PFSK-1 (cell line): ENCODE data around the gene TECR.

Source experiments
- FOXP2 ChIP-seq: optimal IDR thresholded peaks from 2 replicates; pipeline ENCODE3; 2011; ENCODE audit warnings: borderline replicate concordance, control low read depth, inconsistent platforms; ENCODE audit not compliant: insufficient read depth; ENCODE audit errors: extremely low read length, extremely low read depth
- POLR2AphosphoS5 ChIP-seq: IDR thresholded peaks from 2 replicates; pipeline ENCODE4 v1.6.1; 2012; ENCODE audit warnings: low read depth, mild to moderate bottlenecking, control low read depth, low read length, moderate library complexity
- SIN3A ChIP-seq: IDR thresholded peaks from 2 replicates; pipeline ENCODE4 v1.6.1; 2012; ENCODE audit warnings: mild to moderate bottlenecking, low read length, moderate library complexity, borderline replicate concordance; ENCODE audit not compliant: insufficient read depth
- TAF1 ChIP-seq: IDR thresholded peaks from 2 replicates; pipeline ENCODE4 v1.6.1; 2012; ENCODE audit warnings: low read length, control low read depth, borderline replicate concordance; ENCODE audit not compliant: insufficient read depth
- TF ChIP-seq, protein P1 (sequence below), 2 experiments: IDR thresholded peaks; 2 replicates each; pipeline versions ENCODE4 v1.6.1 to v1.8.0; 2011 to 2012; ENCODE audit warnings: low read depth in 2 of 2, low read length in 2 of 2, control low read depth in 1 of 2, inconsistent platforms in 1 of 2, mild to moderate bottlenecking in 1 of 2, moderate library complexity in 1 of 2; ENCODE audit not compliant: insufficient read depth in 1 of 2

TECR gene

DNA sequence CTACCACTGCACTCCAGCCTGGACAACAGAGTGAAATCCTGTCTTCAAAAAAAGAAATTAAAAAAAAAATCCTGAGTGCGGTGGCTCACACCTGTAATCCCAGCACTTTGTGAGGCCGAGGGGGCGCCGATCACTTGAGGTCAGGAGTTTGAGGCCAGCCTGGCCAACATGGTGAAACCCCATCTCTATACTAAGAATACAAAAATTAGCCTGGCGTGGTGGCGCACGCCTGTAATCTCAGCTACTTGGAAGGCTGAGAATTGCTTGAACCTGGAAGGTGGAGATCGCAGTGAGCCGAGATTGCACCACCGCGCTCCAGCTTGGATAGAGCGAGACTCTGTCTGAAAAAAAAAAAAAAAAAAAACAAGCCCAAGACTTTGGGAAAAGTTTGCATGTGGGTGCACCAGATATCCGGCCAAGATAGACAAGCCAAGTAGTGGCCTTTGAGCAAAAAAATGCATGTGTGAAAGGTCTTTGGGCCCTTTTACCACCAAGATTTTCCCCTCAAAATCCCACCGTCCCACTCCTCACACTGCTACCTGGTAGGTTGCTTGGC is 16.9 kb upstream of the TECR start:
- TF ChIP-seq SIN3A (no peak), POLR2AphosphoS5 (no peak), TAF1 (no peak), FOXP2 (no peak)
- TF ChIP-seq, protein P1, sequence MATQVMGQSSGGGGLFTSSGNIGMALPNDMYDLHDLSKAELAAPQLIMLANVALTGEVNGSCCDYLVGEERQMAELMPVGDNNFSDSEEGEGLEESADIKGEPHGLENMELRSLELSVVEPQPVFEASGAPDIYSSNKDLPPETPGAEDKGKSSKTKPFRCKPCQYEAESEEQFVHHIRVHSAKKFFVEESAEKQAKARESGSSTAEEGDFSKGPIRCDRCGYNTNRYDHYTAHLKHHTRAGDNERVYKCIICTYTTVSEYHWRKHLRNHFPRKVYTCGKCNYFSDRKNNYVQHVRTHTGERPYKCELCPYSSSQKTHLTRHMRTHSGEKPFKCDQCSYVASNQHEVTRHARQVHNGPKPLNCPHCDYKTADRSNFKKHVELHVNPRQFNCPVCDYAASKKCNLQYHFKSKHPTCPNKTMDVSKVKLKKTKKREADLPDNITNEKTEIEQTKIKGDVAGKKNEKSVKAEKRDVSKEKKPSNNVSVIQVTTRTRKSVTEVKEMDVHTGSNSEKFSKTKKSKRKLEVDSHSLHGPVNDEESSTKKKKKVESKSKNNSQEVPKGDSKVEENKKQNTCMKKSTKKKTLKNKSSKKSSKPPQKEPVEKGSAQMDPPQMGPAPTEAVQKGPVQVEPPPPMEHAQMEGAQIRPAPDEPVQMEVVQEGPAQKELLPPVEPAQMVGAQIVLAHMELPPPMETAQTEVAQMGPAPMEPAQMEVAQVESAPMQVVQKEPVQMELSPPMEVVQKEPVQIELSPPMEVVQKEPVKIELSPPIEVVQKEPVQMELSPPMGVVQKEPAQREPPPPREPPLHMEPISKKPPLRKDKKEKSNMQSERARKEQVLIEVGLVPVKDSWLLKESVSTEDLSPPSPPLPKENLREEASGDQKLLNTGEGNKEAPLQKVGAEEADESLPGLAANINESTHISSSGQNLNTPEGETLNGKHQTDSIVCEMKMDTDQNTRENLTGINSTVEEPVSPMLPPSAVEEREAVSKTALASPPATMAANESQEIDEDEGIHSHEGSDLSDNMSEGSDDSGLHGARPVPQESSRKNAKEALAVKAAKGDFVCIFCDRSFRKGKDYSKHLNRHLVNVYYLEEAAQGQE (IDR thresholded peaks at IDR 0.05; ENCODE audit: insufficient read depth in 1 of 2, low read depth in 2 of 2, low read length in 2 of 2) = no peak

DNA sequence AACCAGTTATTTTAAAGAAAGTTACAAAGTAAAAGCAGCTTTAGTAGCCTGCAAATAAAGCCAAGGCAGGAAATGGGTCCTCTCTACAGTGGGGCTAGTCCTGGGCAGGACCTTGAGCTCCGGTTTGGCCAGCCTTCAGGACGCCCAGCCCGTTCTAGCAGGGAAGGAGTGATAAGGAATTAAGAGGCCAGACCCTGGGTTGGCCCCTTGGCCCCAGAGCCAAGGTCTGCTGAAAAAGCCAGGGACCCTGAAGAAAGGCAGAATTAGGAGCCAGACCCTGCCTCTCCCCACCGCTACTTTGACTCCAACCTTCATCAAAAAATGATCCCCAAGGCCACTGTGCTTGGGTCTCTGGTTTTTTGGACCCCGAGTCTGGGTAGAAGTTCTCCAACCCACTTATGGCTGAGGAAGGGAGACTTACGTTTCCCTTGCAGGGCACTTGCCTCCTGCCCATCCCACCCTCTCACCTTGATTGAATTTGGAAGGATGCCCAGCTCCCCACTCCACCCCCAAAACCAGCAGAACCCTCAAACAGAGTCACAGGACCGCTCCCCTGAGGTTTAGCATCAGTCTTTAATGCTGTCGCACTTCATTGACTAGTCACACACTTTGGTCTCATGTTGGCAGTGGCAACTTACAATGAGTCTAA is 15.1 kb upstream of the TECR start:
- TF ChIP-seq FOXP2 (no peak), SIN3A (no peak), POLR2AphosphoS5 (no peak), TAF1 (no peak)
- TF ChIP-seq, protein P1 (IDR thresholded peaks at IDR 0.05; ENCODE audit: insufficient read depth in 1 of 2, low read depth in 2 of 2, low read length in 2 of 2) = no peak

DNA sequence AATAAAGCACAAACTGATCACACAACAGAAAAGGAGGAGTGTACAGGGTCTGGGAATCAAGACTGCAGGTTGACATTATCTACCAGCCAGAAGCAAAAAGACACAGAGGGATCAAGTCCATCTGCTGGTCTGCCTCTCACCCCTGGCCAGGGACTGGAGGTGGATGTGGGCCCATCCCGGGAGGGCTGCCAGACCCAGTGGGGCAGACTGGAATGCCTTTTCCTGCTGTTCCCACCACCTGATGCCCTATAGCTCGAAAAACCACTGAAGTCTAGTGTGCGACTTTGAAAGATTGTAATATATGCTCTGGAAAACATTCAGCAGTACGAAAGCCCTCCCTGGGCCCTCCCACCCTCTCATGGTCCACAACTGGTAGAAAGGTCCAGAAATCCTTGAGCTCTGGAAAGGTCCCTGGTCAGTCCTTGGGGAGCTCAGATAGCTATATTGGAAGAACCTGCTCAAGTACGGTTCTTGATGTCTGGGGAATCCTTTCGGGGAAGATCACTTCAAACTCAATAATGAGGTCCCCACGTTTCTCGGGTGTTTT is 13.8 kb upstream of the TECR start:
- TF ChIP-seq SIN3A (no peak), TAF1 (no peak), POLR2AphosphoS5 (no peak), FOXP2 (no peak)
- TF ChIP-seq, protein P1 (IDR thresholded peaks at IDR 0.05; ENCODE audit: insufficient read depth in 1 of 2, low read depth in 2 of 2, low read length in 2 of 2) = no peak

DNA sequence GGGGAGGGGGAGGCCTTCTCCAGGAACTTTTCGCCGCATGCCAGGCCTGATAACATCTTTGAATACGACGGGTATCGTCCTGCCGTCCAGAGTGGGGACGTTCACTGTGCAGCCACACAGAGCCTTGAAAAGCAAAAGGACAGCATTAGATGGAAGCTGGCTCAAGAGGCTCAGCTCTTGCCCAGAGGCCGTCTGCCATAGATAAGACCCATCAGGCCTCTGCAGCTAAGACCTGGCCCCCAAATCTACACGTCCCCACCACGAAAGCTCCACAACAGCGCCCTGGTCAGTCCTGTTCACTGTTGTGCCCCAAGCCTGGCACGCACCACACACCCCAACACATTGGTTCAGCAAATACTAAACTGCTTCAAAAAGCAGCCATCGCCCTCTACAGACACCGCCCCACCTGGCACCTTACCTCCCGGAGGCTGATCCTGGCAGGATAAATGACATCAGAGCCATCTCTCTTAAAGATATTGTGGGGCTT is 13.3 kb upstream of the TECR start:
- TF ChIP-seq POLR2AphosphoS5 (no peak), FOXP2 (no peak), TAF1 (no peak), SIN3A (no peak)
- TF ChIP-seq, protein P1 (IDR thresholded peaks at IDR 0.05; ENCODE audit: insufficient read depth in 1 of 2, low read depth in 2 of 2, low read length in 2 of 2) = no peak
